HG03280 (cell line): Measurements from ENCODE around the gene POC5.
"Not testable (repeated sequence)": the region's sequence is repeated elsewhere in the genome, so short reads cannot be mapped to it uniquely, and the experiment has no call there.

ENCODE experiments used
- ATAC-seq: cut with Tn5 transposase; IDR thresholded peaks from one replicate; pipeline ENCODE4 v1.9.1; 2021; ENCODE audit warnings: mild to moderate bottlenecking, moderate library complexity; ENCODE audit not compliant: unreplicated experiment

POC5 gene, protein sequence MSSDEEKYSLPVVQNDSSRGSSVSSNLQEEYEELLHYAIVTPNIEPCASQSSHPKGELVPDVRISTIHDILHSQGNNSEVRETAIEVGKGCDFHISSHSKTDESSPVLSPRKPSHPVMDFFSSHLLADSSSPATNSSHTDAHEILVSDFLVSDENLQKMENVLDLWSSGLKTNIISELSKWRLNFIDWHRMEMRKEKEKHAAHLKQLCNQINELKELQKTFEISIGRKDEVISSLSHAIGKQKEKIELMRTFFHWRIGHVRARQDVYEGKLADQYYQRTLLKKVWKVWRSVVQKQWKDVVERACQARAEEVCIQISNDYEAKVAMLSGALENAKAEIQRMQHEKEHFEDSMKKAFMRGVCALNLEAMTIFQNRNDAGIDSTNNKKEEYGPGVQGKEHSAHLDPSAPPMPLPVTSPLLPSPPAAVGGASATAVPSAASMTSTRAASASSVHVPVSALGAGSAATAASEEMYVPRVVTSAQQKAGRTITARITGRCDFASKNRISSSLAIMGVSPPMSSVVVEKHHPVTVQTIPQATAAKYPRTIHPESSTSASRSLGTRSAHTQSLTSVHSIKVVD

DNA sequence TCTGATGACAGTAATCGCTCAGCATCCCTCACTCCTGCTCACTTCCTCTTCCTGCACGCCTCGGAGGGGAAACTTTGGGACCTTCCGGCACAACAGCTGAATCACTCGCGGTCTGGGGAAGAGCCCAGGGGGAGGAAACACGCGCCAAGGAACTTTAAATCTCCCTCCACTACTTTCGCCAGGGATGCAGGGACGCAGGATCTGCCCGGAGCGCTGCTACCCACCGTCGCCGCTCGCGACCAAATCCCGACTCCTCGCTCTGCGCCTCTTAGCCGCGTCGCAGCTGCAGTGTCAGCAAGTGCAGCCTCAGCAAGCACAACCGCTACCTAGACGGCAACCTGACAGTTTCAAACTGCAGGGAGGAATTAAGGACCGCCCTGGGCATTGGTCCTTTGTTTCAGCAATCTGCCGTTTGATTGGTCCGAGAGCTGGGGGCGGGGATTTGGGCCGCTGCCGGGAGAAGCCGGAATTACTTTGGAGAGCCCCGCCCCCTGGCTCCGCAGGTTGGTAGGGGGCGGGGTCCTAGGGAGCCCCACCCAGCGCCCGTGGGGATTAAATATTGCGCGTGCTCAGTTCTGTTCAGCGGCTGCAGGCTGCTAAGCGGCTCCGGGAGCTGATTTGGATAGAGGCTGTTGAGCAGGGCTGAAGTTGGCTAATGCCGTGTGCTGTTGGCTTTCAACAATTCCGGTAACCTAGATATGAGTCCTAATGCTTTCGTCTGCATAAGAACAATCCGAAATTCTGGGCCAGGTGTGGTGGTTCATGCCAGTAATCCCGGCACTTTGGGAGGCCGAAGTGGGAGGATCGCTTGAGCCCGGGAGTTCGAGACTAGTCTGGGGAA is at the start of gene POC5:
TSS of gene POC5 (minus strand) at position 356 of the 841 bp plus-strand sequence. CDS start 4,500 bp downstream, outside the sequence.
- ATAC-seq, result peak; percentile 95

GRCh38 chr5:75758116-75758515 is 40.9 kb upstream of the POC5 start:
- ATAC-seq, result no peak

- no peak for ATAC-seq
Measured at GRCh38 chr5:75756981-75757380, 39.7 kb upstream of the POC5 start.

DNA sequence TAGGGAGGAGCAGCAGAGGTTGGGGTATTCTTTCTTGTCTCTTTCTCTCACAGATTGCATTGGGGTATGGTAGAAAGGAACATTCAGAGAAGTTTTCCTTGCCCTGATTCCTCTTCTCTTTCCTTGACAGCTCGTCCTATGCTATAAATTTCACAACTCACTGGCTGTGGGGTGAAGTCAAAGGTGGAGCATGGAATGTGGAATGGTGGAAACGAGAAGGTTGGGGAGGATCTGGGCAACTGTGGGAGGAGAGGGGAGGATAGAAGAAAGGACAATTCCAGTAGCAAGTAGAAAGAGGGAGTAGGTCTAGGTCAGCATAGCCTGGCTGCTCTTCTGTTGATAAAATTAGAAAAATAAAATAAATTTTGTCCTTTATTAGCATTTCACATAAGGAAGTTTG is 39.0 kb upstream of the POC5 start:
- no peak for ATAC-seq

DNA sequence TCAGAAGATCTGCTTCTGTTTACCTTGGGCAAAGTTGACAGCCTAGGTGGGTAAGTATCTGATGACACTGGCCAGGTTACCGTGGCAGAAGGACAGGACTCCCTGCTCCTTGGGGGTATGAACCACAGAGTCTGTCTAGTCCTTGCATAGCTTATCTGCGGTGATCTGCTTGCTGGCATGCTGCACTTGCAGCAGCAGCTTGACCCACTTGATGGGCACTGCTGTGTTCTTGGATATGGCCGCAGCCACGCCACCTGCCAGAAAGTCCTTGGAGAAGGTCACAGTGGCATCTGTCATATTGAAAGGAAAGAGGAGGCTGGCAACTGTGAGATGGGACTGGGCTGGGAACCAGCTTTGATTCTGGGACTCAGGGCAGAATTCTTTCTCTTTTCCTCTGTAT is 35.9 kb upstream of the POC5 start:
- ATAC-seq, result no peak

GRCh38 chr5:75744355-75744754 is 27.1 kb upstream of the POC5 start:
- no peak for ATAC-seq

- ATAC-seq, result no peak
Measured at GRCh38 chr5:75736273-75736672, 19.0 kb upstream of the POC5 start.

GRCh38 chr5:75734913-75735789 is 17.9 kb upstream of the POC5 start:
- ATAC-seq, result no peak

DNA sequence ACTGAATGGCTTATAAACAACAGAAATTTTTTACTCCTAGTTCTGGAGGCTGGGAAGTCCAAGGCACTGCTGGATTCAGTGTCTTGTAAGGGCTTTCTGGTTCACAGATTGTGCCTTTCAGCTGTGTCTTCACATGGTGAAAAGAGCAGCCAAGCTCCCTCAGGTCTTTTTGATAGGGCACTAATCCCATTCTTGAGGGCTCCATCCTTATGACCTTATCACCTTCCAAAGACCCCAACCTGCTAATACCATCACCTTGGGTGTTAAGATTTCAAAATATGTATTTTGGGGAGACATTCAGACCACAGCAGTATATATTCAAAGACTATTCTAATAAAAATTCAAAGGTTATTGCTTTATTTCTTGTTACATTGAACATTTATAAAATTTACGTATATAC is 16.5 kb upstream of the POC5 start:
- ATAC-seq, result no peak

- ATAC-seq, result not testable (repeated sequence)
Measured at GRCh38 chr5:75731515-75731914, 14.3 kb upstream of the POC5 start.

GRCh38 chr5:75729321-75729720 is 12.1 kb upstream of the POC5 start:
- ATAC-seq, result no peak

DNA sequence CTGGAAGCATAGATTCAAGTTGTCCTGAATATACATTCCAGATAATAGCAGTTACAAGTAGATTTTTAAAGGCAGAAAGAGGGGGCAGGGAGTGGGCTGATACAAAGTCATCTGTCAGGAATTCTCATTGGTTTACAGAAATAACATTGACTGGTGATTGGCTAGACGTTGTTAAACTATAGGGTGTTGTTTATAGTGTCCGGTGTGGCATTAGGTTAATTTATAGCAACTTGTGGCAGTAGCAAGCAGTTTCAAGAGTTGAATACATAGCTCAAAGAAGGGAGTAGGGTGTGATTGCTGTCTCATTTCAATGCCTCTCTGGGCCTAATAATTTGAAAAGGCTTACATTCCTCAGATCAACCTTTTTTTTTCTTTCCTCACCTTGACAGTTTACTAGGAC is 10.7 kb upstream of the POC5 start:
- ATAC-seq, result no peak

GRCh38 chr5:75726224-75726623 is 9.0 kb upstream of the POC5 start:
- not testable (repeated sequence) for ATAC-seq

GRCh38 chr5:75723378-75723777 is 6.1 kb upstream of the POC5 start:
- no peak for ATAC-seq

DNA sequence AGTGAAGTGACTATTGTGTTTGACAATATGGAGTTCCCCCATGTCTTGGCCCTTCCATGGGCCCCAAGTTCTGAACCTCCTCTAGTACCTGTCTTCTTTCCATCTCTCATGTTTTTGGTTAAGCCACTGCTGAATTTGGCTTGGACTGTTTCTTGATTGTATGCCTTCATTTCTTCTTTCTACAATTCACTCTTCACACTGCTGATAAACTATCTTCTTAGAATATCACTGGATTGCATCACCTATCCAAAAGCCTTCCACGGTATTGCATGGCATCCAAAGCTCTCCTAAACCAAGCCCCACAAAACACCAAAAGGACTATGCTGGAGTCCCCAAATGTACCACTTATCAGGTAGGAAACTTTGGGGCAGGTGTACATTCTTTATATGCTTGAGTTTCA is 4.3 kb upstream of the POC5 start:
- no peak for ATAC-seq

DNA sequence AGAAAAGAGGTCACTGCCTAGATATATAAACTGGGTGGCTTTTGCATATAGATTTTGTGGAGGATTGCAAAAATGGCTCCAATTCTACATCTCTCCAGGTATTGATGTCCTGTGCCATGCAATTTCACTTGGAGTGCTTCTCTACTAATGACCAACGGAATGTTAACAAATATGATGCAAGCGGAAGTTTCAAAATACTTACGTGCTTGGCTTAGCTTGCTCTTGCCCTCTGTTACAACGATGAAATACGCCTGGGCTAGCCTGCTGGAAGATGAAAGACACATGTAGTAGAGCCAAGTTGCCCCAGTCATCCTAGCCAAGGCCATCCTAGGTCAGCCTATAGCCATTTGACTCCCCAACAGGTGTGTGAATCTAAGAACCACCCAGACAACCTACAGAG is 3.6 kb upstream of the POC5 start:
- no peak for ATAC-seq

DNA sequence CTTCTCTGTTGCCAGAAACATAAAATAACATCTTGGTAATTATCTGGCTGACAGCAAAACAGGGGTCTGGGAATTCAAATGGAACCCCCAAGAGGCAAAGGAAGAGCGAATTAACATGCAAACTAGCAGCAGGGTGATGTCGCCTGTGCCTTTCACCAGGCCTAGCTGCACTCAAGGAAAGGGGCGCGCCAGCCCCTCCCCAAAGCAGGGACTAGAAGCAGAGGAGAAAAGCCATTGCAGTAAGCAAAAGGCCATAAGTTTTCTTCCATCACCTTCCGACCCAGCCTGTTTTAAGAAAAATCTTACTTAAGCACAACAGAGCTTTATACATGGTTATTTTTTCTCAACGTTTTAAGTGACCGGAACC is 539 bp downstream of the POC5 start:
- ATAC-seq, result peak; percentile 9

DNA sequence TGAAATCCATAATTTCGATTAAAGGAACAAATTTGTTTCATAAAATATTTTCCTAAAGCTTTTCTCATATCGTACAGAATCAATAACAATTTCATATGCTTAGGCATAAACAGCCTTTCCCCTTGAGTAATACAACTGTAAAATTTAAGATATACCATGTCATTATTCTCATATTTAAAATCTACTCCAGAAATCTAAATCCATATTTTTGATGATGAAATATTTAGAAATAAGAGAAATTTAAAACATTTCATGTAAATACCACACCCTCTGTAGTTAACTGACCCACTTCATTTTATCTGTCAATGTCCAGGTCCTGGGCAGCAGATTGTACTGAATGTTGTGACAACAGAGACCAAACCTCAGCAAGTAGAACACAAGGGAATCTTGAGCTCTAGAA is 5.1 kb downstream of the POC5 start:
- ATAC-seq, result no peak

DNA sequence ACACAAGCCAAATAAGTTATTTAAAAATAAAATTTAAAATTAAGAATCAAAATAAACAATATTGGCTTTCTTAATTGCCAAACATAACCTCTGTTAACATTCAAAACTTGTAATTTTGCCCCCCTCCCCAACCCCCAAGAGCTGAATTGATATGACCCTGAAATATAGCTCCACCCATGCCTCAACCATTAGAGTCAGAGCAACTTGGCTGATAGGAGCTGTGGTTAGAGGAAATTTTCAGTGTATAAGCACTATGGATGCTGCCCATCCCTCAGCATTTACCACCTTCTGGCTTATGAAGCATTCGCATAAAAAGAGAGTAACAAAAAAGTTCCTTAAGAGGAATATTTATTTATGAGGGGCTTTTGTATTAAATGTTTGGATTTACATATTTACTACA is 6.1 kb downstream of the POC5 start:
- ATAC-seq, result no peak

DNA sequence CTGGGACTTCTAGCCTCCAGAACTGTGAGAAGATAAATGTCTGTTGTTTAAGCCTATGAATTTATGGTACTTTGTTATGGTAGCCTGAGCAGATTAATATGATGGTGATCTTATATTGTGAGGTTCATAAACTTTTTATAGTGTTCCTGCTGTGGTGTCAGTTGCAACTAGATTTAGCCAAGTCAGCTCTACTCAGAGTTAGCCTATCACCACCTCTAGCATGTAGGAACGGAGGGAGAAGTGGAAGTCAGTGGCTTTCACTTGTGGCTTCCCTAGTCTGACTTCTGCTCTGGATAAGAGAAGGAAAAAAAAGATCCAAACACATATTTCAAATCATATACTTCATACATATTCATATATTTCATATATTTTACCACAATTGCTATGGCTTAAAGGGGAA is 6.6 kb downstream of the POC5 start:
- no peak for ATAC-seq
